ENCODE measurements around the gene LRTM1.

The LRTM1 gene

GRCh38 chr3:54889731-54890130 is 38.1 kb downstream of the LRTM1 start:
- DNase-seq = no peak

- no peak for DNase-seq
These were observed 39.0 kb downstream of the LRTM1 start for GRCh38 chr3:54888873-54889272.

GRCh38 chr3:54888162-54888561 is 39.7 kb downstream of the LRTM1 start:
- no peak for DNase-seq

- DNase-seq = no peak
These were observed 45.6 kb downstream of the LRTM1 start for GRCh38 chr3:54882129-54882833.

GRCh38 chr3:54878145-54878544 is 49.7 kb downstream of the LRTM1 start:
- no peak for DNase-seq

GRCh38 chr3:54877730-54878129 is 50.1 kb downstream of the LRTM1 start:
- no peak for DNase-seq

GRCh38 chr3:54876694-54877093 is 51.2 kb downstream of the LRTM1 start:
- no peak for DNase-seq

- no peak for DNase-seq
These were observed 52.1 kb downstream of the LRTM1 start for GRCh38 chr3:54875596-54876268.

- DNase-seq = no peak
These were observed 52.9 kb downstream of the LRTM1 start for GRCh38 chr3:54874816-54875556.

- no peak for DNase-seq
These were observed 54.5 kb downstream of the LRTM1 start for GRCh38 chr3:54873059-54874010.

GRCh38 chr3:54871867-54872266 is 56.0 kb downstream of the LRTM1 start:
- DNase-seq = no peak

GRCh38 chr3:54870423-54870822 is 57.4 kb downstream of the LRTM1 start:
- no peak for DNase-seq
